Measurements from ENCODE around the gene KCNQ1. TPM values are rescaled to one million over a fixed set of nuclear protein-coding genes. Genes with fewer than 3 reads are reported as not detected.

KCNQ1 gene
- polyA plus RNA-seq, 1 donor from 2014 or later = not detected

- Histone ChIP-seq H2AFZ (ENCODE audit: low read depth, low read length) (no peak overlapping the region), H3K9ac (ENCODE audit: low read length) (no peak overlapping the region), H3K9me3 (ENCODE audit: low read length) (no peaks in the 10 kb centered on the region), H3K36me3 (ENCODE audit: insufficient read depth, low read length) (no peaks in the 10 kb centered on the region), H3K79me2 (replicated peaks; ENCODE audit: insufficient read depth, low read length) (no peaks in the 10 kb centered on the region), H3K4me2 (ENCODE audit: low read length) (no peak overlapping the region), H3K27me3 (ENCODE audit: insufficient read depth, low read depth, low read length) (no peaks in the 10 kb centered on the region), H3K9me2 (ENCODE audit: insufficient read depth, low read length) (no peaks in the 10 kb centered on the region), H3K27ac (ENCODE audit: low read length) (no peak overlapping the region), H3F3A (ENCODE audit: insufficient read depth, low read length, poor library complexity, severe bottlenecking) (no peaks in the 10 kb centered on the region), H4K20me1 (ENCODE audit: insufficient read depth) (no peaks in the 10 kb centered on the region), H3K4me3 (ENCODE audit: low read length) (no peak overlapping the region)
- no peak for TF ChIP-seq EZH2 (IDR thresholded peaks at IDR 0.05; ENCODE audit: borderline replicate concordance, insufficient read depth, low read length, poor library complexity, severe bottlenecking)
- no peak for TF ChIP-seq TAF1 (IDR thresholded peaks at IDR 0.05; ENCODE audit: low read depth)
- TF ChIP-seq REST (IDR thresholded peaks at IDR 0.05; ENCODE audit: borderline replicate concordance) = no peak
- TF ChIP-seq, protein P1, sequence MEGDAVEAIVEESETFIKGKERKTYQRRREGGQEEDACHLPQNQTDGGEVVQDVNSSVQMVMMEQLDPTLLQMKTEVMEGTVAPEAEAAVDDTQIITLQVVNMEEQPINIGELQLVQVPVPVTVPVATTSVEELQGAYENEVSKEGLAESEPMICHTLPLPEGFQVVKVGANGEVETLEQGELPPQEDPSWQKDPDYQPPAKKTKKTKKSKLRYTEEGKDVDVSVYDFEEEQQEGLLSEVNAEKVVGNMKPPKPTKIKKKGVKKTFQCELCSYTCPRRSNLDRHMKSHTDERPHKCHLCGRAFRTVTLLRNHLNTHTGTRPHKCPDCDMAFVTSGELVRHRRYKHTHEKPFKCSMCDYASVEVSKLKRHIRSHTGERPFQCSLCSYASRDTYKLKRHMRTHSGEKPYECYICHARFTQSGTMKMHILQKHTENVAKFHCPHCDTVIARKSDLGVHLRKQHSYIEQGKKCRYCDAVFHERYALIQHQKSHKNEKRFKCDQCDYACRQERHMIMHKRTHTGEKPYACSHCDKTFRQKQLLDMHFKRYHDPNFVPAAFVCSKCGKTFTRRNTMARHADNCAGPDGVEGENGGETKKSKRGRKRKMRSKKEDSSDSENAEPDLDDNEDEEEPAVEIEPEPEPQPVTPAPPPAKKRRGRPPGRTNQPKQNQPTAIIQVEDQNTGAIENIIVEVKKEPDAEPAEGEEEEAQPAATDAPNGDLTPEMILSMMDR (IDR thresholded peaks at IDR 0.05; ENCODE audit: poor library complexity, severe bottlenecking) = no peak
- TF ChIP-seq RAD21 (conservative IDR thresholded peaks at IDR 0.05) = no peak
- no peak for TF ChIP-seq MXI1 (conservative IDR thresholded peaks at IDR 0.05; ENCODE audit: poor library complexity, severe bottlenecking)
- no peak for TF ChIP-seq POLR2AphosphoS5 (IDR thresholded peaks at IDR 0.05)
- TF ChIP-seq SMC3 (conservative IDR thresholded peaks at IDR 0.05; ENCODE audit: poor library complexity) = no peak
Measured at GRCh38 chr11:2525166-2525861, 80.5 kb downstream of the KCNQ1 start.

- H3K27ac ChIP-seq (ENCODE audit: low read length) = no peak overlapping the region
- H3F3A ChIP-seq (ENCODE audit: insufficient read depth, low read length, poor library complexity, severe bottlenecking) = no peaks in the 10 kb centered on the region
- H3K36me3 ChIP-seq (ENCODE audit: insufficient read depth, low read length) = no peaks in the 10 kb centered on the region
- H3K9ac ChIP-seq (ENCODE audit: low read length) = no peak overlapping the region
- H3K9me3 ChIP-seq (ENCODE audit: low read length) = no peaks in the 10 kb centered on the region
- H3K27me3 ChIP-seq (ENCODE audit: insufficient read depth, low read depth, low read length) = no peaks in the 10 kb centered on the region
- no peak for TF ChIP-seq TAF1 (IDR thresholded peaks at IDR 0.05; ENCODE audit: low read depth)
- TF ChIP-seq SMC3 (conservative IDR thresholded peaks at IDR 0.05; ENCODE audit: poor library complexity) = no peak
- no peak for TF ChIP-seq EZH2 (IDR thresholded peaks at IDR 0.05; ENCODE audit: borderline replicate concordance, insufficient read depth, low read length, poor library complexity, severe bottlenecking)
- TF ChIP-seq POLR2AphosphoS5 (IDR thresholded peaks at IDR 0.05) = no peak
- TF ChIP-seq EP300 (conservative IDR thresholded peaks at IDR 0.05; ENCODE audit: poor library complexity, severe bottlenecking) = no peak
- no peak for TF ChIP-seq REST (IDR thresholded peaks at IDR 0.05; ENCODE audit: borderline replicate concordance)
- no peak for TF ChIP-seq MXI1 (conservative IDR thresholded peaks at IDR 0.05; ENCODE audit: poor library complexity, severe bottlenecking)
- no peak for TF ChIP-seq RAD21 (conservative IDR thresholded peaks at IDR 0.05)
- TF ChIP-seq, protein P1 (IDR thresholded peaks at IDR 0.05; ENCODE audit: poor library complexity, severe bottlenecking) = no peak
- no peaks in the 10 kb centered on the region for H3K9me2 ChIP-seq (ENCODE audit: insufficient read depth, low read length)
- H2AFZ ChIP-seq (ENCODE audit: low read depth, low read length) = no peak overlapping the region
- H3K4me3 ChIP-seq (ENCODE audit: low read length) = no peak overlapping the region
- no peaks in the 10 kb centered on the region for H4K20me1 ChIP-seq (ENCODE audit: insufficient read depth)
- no peaks in the 10 kb centered on the region for H3K79me2 ChIP-seq (replicated peaks; ENCODE audit: insufficient read depth, low read length)
- no peak overlapping the region for H3K4me2 ChIP-seq (ENCODE audit: low read length)
Measured at GRCh38 chr11:2525941-2526807, 81.4 kb downstream of the KCNQ1 start.

Measured in neural cell (in vitro differentiated cells).